C4-2B (cell line): Measurements from ENCODE around the gene ADSS1.

Experiments
- CTCF ChIP-seq: fragments of 450-650 bp; conservative IDR thresholded peaks from 2 replicates; pipeline ENCODE4 v1.5.1; 2017; ENCODE audit warnings: mild to moderate bottlenecking
- ZFX ChIP-seq: fragments of 450-650 bp; IDR thresholded peaks from 2 replicates; pipeline ENCODE4 v1.6.1; 2017

- TF ChIP-seq CTCF (no peak), ZFX (no peak)
These were observed 58.7 kb downstream of the ADSS1 start for GRCh38 chr14:104782808-104783139.
